GM12878 (cell line): Measurements from ENCODE around the gene DMAP1.

Experiments used
- CHD1 ChIP-seq: IDR thresholded peaks from 2 replicates; pipeline ENCODE4 v1.6.1; 2012; ENCODE audit warnings: low read depth, low read length, improper control_type of control experiment
- CTCF ChIP-seq, 3 experiments: IDR thresholded peaks in 2 of 3; conservative IDR thresholded peaks in 1 of 3; 2 replicates each; pipeline ENCODE4 v1.5.1; 2011; ENCODE audit warnings: low read depth in 3 of 3, low read length in 3 of 3, mild to moderate bottlenecking in 3 of 3, control low read depth in 2 of 3, moderate library complexity in 2 of 3, inconsistent platforms in 1 of 3, mixed read lengths in 1 of 3; ENCODE audit not compliant: control insufficient read depth in 2 of 3, insufficient read depth in 1 of 3; ENCODE audit errors: extremely low read depth in 1 of 3
- JUNB ChIP-seq: IDR thresholded peaks from 2 replicates; pipeline ENCODE4 v1.6.1; 2016; ENCODE audit warnings: antibody characterized with exemption, mild to moderate bottlenecking
- MYC ChIP-seq: IDR thresholded peaks from 2 replicates; pipeline ENCODE4 v1.6.1; 2011; ENCODE audit warnings: mild to moderate bottlenecking, low read length, moderate library complexity, inconsistent platforms; ENCODE audit not compliant: insufficient read depth, insufficient replicate concordance, insufficient read length, severe bottlenecking
- NBN ChIP-seq: fragments of 450-650 bp; IDR thresholded peaks from 2 replicates; pipeline ENCODE4 v1.6.1; 2016
- POLR2AphosphoS5 ChIP-seq: IDR thresholded peaks from 2 replicates; pipeline ENCODE4 v1.6.1; 2011; ENCODE audit warnings: mild to moderate bottlenecking, low read length, inconsistent platforms
- REST ChIP-seq: IDR thresholded peaks from 2 replicates; pipeline ENCODE4 v1.6.1; 2012; ENCODE audit warnings: mild to moderate bottlenecking, low read depth, low read length
- RFX5 ChIP-seq: IDR thresholded peaks from 2 replicates; pipeline ENCODE4 v1.6.1; 2011; ENCODE audit warnings: low read depth, low read length, improper control_type of control experiment
- SIX5 ChIP-seq: IDR thresholded peaks from 2 replicates; pipeline ENCODE4 v1.6.1; 2011; ENCODE audit warnings: mild to moderate bottlenecking, low read depth, low read length, moderate library complexity; ENCODE audit not compliant: severe bottlenecking
- TARDBP ChIP-seq: IDR thresholded peaks from 2 replicates; pipeline ENCODE4 v1.6.1; 2016; ENCODE audit warnings: borderline replicate concordance
- ZNF274 ChIP-seq: IDR thresholded peaks from one replicate; pipeline ENCODE4 v1.8.0; 2011; ENCODE audit not compliant: insufficient read length, insufficient read depth
- TF ChIP-seq, protein P1 (sequence below): IDR thresholded peaks from 2 replicates; pipeline ENCODE4 v1.6.1; 2011; ENCODE audit warnings: mild to moderate bottlenecking, low read depth, low read length, moderate library complexity; ENCODE audit not compliant: insufficient replicate concordance
- TF ChIP-seq, protein P2 (sequence below): IDR thresholded peaks from 2 replicates; pipeline ENCODE4 v1.6.1; 2012; ENCODE audit warnings: low read depth, low read length, improper control_type of control experiment
- TF ChIP-seq, protein P3 (sequence below): IDR thresholded peaks from 2 replicates; pipeline ENCODE4 v1.6.1; 2012; ENCODE audit warnings: low read depth, low read length, improper control_type of control experiment

- TF ChIP-seq, protein P1, sequence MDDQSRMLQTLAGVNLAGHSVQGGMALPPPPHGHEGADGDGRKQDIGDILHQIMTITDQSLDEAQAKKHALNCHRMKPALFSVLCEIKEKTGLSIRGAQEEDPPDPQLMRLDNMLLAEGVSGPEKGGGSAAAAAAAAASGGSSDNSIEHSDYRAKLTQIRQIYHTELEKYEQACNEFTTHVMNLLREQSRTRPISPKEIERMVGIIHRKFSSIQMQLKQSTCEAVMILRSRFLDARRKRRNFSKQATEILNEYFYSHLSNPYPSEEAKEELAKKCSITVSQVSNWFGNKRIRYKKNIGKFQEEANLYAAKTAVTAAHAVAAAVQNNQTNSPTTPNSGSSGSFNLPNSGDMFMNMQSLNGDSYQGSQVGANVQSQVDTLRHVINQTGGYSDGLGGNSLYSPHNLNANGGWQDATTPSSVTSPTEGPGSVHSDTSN = no peak
- TF ChIP-seq TARDBP (no peak), ZNF274 (no peak), CHD1 (no peak), CTCF (IDR thresholded peaks at IDR 0.05 in 2 of 3, conservative IDR thresholded peaks at IDR 0.05 in 1 of 3; ENCODE audit: control insufficient read depth in 2 of 3, extremely low read depth in 1 of 3, insufficient read depth in 1 of 3, low read depth in 3 of 3, low read length in 3 of 3) (no peak), MYC (no peak), JUNB (no peak), SIX5 (no peak), POLR2AphosphoS5 (no peak), REST (no peak), NBN (no peak), RFX5 (no peak)
- TF ChIP-seq, protein P2, sequence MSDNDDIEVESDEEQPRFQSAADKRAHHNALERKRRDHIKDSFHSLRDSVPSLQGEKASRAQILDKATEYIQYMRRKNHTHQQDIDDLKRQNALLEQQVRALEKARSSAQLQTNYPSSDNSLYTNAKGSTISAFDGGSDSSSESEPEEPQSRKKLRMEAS = no peak
- TF ChIP-seq, protein P3, sequence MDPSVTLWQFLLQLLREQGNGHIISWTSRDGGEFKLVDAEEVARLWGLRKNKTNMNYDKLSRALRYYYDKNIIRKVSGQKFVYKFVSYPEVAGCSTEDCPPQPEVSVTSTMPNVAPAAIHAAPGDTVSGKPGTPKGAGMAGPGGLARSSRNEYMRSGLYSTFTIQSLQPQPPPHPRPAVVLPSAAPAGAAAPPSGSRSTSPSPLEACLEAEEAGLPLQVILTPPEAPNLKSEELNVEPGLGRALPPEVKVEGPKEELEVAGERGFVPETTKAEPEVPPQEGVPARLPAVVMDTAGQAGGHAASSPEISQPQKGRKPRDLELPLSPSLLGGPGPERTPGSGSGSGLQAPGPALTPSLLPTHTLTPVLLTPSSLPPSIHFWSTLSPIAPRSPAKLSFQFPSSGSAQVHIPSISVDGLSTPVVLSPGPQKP = no peak
Measured at GRCh38 chr1:44246806-44247205, 33.5 kb downstream of the DMAP1 start.
